GM19397 (cell line): ENCODE measurements around the gene MYCBP2.

Experiments used
- ATAC-seq: cut with Tn5 transposase; IDR thresholded peaks from one replicate; pipeline ENCODE4 v1.9.1; 2021; ENCODE audit warnings: mild to moderate bottlenecking, moderate library complexity; ENCODE audit not compliant: unreplicated experiment

The MYCBP2 gene

DNA sequence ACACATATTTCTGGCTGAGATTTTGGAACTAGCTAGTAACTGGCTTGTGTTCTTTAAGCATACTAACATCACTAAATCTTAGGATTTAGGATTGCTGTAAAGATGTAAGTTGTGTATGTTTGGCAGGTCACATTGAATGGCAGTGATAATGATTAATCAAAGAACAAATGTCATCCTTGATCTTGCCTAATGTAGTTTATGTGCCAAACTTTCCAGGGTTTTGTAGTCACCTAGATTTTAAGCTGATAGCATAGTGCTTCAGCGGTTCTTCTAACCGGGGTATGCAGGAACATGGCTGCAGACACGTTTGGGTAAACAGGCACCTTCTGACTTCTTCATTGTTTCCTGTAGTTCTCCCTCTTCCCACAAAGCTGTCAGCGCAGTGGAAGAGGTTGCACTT, 325.4 kb downstream of the MYCBP2 start:
- ATAC-seq: no peak

DNA sequence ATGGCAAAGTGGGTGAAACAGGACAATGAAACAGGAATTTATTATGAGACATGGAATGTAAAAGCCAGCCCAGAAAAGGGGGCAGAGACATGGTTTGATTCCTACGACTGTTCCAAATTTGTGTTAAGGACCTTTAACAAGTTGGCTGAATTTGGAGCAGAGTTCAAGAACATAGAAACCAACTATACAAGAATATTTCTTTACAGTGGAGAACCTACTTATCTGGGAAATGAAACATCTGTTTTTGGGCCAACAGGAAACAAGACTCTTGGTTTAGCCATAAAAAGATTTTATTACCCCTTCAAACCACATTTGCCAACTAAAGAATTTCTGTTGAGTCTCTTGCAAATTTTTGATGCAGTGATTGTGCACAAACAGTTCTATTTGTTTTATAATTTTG, 326.4 kb downstream of the MYCBP2 start:
- ATAC-seq: no peak
